Endothelial cell of umbilical vein (primary cell): Measurements from ENCODE around the gene LEP.

ENCODE experiments used
- EZH2 ChIP-seq: IDR thresholded peaks from 2 replicates; pipeline ENCODE4 v1.6.1; 2012; ENCODE audit warnings: borderline replicate concordance, low read depth, mild to moderate bottlenecking, moderate library complexity, low read length, inconsistent platforms; ENCODE audit not compliant: severe bottlenecking
- GATA2 ChIP-seq: IDR thresholded peaks from 2 replicates; pipeline ENCODE4 v1.7.0; 2011; ENCODE audit warnings: low read depth, mild to moderate bottlenecking, moderate library complexity, mixed read lengths, low read length; ENCODE audit not compliant: insufficient read length, insufficient read depth
- JUN ChIP-seq: IDR thresholded peaks from 2 replicates; pipeline ENCODE4 v1.6.1; 2011; ENCODE audit warnings: borderline replicate concordance, low read depth; ENCODE audit not compliant: insufficient read length, insufficient read depth
- MYC ChIP-seq: IDR thresholded peaks from one replicate; pipeline ENCODE4 v1.6.1; 2011; ENCODE audit warnings: mild to moderate bottlenecking, low read depth, low read length
- POLR2A ChIP-seq: IDR thresholded peaks from 2 replicates; pipeline ENCODE4 v1.6.1; 2012; ENCODE audit warnings: low read depth, mild to moderate bottlenecking, control low read depth, low read length
- POLR2AphosphoS5 ChIP-seq: IDR thresholded peaks from 2 replicates; pipeline ENCODE4 v1.6.1; 2012; ENCODE audit warnings: low read depth, mild to moderate bottlenecking, control low read depth, low read length, moderate library complexity; ENCODE audit not compliant: insufficient read depth
- TF ChIP-seq, protein P1 (sequence below), 2 donors: IDR thresholded peaks; 1 replicate in 1 of 2; 2 replicates in 1 of 2; pipeline ENCODE4 v1.5.1; 2011; ENCODE audit warnings: low read length in 2 of 2, mild to moderate bottlenecking in 2 of 2, moderate library complexity in 2 of 2, control low read depth in 1 of 2, inconsistent platforms in 1 of 2, low read depth in 1 of 2; ENCODE audit not compliant: insufficient read depth in 1 of 2; ENCODE audit errors: extremely low read depth in 1 of 2
- TF ChIP-seq, protein P2 (sequence below): IDR thresholded peaks from 2 replicates; pipeline ENCODE4 v1.6.1; 2011; ENCODE audit not compliant: insufficient read depth, insufficient read length

DNA sequence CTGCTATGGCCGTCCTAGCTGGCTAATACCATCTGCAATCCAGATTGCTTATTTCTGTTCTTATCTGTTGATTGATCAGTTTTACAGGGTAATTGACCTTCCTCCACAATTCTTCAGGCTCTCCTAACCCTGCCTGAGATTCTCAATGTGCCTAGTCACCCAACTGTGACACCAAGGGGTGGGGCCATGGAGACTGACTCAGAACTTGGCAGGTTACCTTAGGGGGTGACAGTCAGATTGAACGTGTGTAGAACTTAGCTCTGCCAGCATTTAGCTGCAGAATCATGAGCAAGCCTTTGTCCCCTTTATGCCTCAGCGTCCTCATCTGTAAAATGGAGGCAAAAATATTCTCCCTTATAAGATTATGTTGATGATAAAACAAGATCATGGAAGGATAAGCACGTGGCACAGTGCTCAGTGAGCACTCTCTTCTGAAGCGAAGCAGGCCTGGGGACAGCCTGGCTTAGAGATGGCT lies 19.1 kb upstream of the LEP start:
- TF ChIP-seq POLR2AphosphoS5: no peak
- TF ChIP-seq MYC: no peak
- TF ChIP-seq, protein P1, sequence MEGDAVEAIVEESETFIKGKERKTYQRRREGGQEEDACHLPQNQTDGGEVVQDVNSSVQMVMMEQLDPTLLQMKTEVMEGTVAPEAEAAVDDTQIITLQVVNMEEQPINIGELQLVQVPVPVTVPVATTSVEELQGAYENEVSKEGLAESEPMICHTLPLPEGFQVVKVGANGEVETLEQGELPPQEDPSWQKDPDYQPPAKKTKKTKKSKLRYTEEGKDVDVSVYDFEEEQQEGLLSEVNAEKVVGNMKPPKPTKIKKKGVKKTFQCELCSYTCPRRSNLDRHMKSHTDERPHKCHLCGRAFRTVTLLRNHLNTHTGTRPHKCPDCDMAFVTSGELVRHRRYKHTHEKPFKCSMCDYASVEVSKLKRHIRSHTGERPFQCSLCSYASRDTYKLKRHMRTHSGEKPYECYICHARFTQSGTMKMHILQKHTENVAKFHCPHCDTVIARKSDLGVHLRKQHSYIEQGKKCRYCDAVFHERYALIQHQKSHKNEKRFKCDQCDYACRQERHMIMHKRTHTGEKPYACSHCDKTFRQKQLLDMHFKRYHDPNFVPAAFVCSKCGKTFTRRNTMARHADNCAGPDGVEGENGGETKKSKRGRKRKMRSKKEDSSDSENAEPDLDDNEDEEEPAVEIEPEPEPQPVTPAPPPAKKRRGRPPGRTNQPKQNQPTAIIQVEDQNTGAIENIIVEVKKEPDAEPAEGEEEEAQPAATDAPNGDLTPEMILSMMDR (IDR thresholded peaks at IDR 0.05; ENCODE audit: extremely low read depth in 1 of 2, insufficient read depth in 1 of 2, low read depth in 1 of 2, low read length in 2 of 2): no peak
- TF ChIP-seq POLR2A: no peak
- no peak for TF ChIP-seq JUN
- TF ChIP-seq GATA2: no peak
- no peak for TF ChIP-seq EZH2
- TF ChIP-seq, protein P2, sequence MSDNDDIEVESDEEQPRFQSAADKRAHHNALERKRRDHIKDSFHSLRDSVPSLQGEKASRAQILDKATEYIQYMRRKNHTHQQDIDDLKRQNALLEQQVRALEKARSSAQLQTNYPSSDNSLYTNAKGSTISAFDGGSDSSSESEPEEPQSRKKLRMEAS: no peak
